C4-2B (cell line): ENCODE data around the gene F5.

ENCODE experiments used
- ZFX ChIP-seq: fragments of 450-650 bp; IDR thresholded peaks from 2 replicates; pipeline ENCODE4 v1.6.1; 2017
- TF ChIP-seq, protein P1 (sequence below): fragments of 450-650 bp; conservative IDR thresholded peaks from 2 replicates; pipeline ENCODE4 v1.5.1; 2017; ENCODE audit warnings: mild to moderate bottlenecking

GRCh38 chr1:169523904-169524303, 62.4 kb downstream of the F5 start:
- TF ChIP-seq, protein P1, sequence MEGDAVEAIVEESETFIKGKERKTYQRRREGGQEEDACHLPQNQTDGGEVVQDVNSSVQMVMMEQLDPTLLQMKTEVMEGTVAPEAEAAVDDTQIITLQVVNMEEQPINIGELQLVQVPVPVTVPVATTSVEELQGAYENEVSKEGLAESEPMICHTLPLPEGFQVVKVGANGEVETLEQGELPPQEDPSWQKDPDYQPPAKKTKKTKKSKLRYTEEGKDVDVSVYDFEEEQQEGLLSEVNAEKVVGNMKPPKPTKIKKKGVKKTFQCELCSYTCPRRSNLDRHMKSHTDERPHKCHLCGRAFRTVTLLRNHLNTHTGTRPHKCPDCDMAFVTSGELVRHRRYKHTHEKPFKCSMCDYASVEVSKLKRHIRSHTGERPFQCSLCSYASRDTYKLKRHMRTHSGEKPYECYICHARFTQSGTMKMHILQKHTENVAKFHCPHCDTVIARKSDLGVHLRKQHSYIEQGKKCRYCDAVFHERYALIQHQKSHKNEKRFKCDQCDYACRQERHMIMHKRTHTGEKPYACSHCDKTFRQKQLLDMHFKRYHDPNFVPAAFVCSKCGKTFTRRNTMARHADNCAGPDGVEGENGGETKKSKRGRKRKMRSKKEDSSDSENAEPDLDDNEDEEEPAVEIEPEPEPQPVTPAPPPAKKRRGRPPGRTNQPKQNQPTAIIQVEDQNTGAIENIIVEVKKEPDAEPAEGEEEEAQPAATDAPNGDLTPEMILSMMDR = no peak
- no peak for TF ChIP-seq ZFX
